Measurements from ENCODE around the gene ST6GALNAC4.

The ST6GALNAC4 gene

DNA sequence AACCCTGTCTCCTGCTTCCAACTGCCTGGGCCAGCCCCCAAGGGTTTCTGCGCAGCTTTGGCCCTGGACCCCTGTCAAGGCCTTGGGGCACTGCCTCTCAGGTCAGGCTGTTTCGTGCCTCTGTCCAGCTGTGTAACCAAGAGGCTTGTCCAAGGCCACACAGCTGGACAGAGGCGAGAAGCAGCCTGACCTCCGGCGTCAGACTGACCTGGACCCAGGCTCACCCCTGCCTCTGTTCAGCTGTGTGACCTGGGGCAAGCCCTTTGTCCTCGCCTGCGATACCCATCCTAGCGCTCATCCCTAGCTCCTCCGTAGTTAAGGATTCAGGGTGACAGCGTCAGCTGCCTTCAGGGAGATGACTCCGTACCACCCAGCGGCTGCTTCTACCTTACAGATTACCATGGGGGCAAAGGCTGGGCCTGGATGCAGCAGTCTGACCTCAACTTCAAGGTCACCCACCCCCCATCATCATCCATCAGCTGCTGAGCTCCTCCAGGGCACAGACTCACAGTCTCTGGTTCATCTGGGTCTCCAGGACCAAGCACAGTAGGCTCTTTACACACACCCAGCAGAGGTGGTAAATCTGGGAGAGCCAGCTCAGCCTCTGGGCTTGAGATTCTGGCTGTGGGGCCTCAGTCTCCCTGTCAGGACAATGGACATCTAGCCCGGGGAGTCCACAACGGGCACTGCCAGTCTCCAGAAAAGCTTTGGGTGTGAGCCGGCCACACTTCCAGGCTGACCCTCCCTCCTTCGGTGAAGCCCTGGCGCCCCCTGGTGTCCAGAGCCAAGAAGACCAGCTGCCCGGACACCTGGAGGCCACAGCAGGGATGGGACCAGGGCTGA is 47.3 kb downstream of the ST6GALNAC4 start:
- peaks cover 8 to 73% (median 47%) of the 10 kb centered on the region in 3 donors for H3K36me3 ChIP-seq
- intact Hi-C loops (cut with DNase I; ENCODE audit: low total_unique reads), result loop anchor here (5.0 kb wide), 3 partner anchors 82 to 277 kb away; partner anchors contain the start of genes CDK9 and TOR2A
- H3K27me3 ChIP-seq, result no peaks in the 10 kb centered on the region
- H3K4me3 ChIP-seq, result no peak overlapping the region
- DNase-seq, result peak; percentile 90 to 93
- TF ChIP-seq, protein P1, sequence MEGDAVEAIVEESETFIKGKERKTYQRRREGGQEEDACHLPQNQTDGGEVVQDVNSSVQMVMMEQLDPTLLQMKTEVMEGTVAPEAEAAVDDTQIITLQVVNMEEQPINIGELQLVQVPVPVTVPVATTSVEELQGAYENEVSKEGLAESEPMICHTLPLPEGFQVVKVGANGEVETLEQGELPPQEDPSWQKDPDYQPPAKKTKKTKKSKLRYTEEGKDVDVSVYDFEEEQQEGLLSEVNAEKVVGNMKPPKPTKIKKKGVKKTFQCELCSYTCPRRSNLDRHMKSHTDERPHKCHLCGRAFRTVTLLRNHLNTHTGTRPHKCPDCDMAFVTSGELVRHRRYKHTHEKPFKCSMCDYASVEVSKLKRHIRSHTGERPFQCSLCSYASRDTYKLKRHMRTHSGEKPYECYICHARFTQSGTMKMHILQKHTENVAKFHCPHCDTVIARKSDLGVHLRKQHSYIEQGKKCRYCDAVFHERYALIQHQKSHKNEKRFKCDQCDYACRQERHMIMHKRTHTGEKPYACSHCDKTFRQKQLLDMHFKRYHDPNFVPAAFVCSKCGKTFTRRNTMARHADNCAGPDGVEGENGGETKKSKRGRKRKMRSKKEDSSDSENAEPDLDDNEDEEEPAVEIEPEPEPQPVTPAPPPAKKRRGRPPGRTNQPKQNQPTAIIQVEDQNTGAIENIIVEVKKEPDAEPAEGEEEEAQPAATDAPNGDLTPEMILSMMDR (IDR thresholded peaks at IDR 0.05), result peak; percentile 82 to 95
- H3K27ac ChIP-seq, result peak overlapping the region in 1 of 2 donors; percentile 20
- H3K9me3 ChIP-seq, result no peaks in the 10 kb centered on the region
- peaks cover 0 to 17% (median 15%) of the 10 kb centered on the region in 4 donors for H3K4me1 ChIP-seq

DNA sequence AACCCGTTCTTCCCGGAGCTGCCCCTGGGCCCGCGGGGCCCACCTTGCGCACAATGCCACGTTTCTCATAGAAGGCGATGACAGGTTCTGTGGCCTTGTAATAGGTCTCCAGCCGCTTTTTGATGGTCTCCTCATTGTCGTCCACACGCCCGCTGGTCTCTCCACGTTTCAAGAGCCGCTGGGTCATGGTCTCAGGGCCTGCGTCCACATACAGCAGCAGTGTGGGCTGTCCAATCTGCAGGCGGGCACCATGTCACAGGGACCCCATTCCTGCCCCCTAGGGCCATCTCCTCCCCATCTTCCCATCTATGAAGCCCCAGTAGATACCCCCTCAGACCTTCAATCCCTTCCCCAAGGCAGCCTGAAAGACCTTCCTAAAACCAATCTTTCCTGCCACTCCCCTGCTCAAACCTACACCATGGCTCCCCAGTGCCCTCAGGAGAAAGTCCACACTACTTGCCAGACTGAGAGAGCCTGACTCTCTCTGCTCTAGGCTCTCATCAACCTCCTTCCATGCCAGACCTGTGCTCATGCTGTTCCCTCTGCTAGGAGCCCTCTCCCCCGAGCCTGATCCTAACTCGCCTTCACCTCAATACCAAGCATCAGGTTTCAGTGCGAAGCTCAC is 48.5 kb downstream of the ST6GALNAC4 start:
- peaks cover 8 to 69% (median 47%) of the 10 kb centered on the region in 3 donors for H3K36me3 ChIP-seq

DNA sequence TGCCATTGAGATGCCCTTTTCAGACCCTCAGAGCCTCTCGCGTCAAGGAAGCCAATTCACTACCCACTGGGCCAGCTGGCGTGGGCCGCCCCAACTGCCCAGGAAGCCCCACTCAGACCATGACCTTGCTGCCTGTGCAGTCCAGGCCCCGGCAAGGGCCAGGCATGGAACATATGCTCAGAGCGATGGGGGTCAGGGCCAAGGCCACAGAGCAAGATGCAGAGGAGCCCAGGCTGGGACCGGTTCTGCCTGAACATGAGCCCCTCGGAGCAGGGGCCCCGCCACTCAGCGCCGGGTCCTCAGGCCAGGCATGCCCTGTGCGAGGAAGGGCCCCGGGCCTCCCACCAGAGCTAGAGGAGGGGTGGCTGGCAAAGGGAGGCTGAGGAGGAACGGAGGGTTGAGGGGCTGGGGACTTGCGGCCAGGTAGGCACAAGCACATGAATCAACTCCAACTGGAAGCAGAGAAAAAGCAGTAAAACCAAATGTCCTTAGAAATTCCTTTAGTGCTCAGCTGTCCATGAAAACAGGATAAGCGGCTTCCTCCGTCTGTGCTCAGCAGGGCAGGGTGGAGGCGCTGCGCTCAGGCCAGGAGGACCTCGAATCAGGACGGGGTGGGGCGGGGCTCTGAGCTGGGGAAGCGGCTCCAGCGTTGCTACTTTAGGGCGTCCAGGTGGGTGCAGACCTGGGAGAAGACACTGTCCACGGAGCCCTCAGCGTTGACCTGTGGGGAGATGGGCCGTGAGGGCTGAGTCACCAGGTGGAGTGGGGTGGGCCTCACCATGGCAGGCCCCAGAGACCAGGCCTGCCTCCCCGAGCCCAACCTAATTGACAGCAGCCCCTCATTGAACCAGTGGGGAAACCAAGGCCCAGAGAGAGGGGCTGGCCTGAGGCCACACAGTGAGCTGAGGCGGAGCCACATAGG is 49.2 kb downstream of the ST6GALNAC4 start:
- no peaks in the 10 kb centered on the region for H3K9me3 ChIP-seq
- intact Hi-C loops (cut with DNase I; ENCODE audit: low total_unique reads), result loop anchor here (5.0 kb wide), 1 partner anchor 275 kb away; no protein-coding TSS in a partner anchor

More for the DNA sequence above, 48.5 kb downstream of the ST6GALNAC4 start:
- no peak for DNase-seq
- Histone ChIP-seq H3K4me1 (peaks cover 0 to 6% (median 3%) of the 10 kb centered on the region in 4 donors), H3K4me3 (no peak overlapping the region), H3K27ac (no peak overlapping the region), H3K27me3 (no peaks in the 10 kb centered on the region), H3K9me3 (no peaks in the 10 kb centered on the region)
- TF ChIP-seq, protein P1 (IDR thresholded peaks at IDR 0.05), result no peak
- intact Hi-C loops (cut with DNase I; ENCODE audit: low total_unique reads), result loop anchor here (5.0 kb wide), 1 partner anchor 276 kb away; no protein-coding TSS in a partner anchor

DNA sequence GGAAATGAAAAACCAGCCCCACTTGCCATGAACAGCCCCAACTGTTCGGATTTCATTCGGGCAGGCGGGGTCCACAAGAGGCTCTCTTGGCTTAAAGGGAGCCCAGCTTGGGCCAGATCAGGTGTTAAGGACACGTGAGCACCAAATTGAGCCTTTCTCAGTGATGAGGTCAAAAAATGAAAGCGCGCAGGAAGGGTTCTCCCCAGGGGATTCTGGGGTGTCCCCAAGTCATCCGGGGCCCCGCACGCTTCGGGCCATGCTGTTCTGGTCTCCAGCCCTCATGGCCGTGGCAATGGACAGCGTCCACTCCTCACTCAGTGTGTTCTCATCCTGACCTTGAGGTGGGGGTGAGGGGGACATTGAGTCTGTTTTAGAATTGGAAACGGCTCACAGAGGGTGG is 50.3 kb downstream of the ST6GALNAC4 start:
- H3K4me1 ChIP-seq, result peaks cover 5 to 13% (median 8%) of the 10 kb centered on the region in 4 donors
- TF ChIP-seq, protein P1 (IDR thresholded peaks at IDR 0.05), result no peak
- no peak overlapping the region for H3K27ac ChIP-seq
- peaks cover 8 to 51% (median 32%) of the 10 kb centered on the region in 3 donors for H3K36me3 ChIP-seq
- no peaks in the 10 kb centered on the region for H3K27me3 ChIP-seq
- intact Hi-C loops (cut with DNase I; ENCODE audit: low total_unique reads), result loop anchor here (5.0 kb wide), 1 partner anchor 274 kb away; no protein-coding TSS in a partner anchor
- no peaks in the 10 kb centered on the region for H3K9me3 ChIP-seq
- no peak overlapping the region for H3K4me3 ChIP-seq
- DNase-seq, result no peak

More for the DNA sequence above, 49.2 kb downstream of the ST6GALNAC4 start:
- no peak overlapping the region for H3K27ac ChIP-seq
- peaks cover 0 to 2% (median under 1%) of the 10 kb centered on the region in 4 donors for H3K4me1 ChIP-seq
- no peaks in the 10 kb centered on the region for H3K27me3 ChIP-seq
- no peak for DNase-seq
- TF ChIP-seq, protein P1 (IDR thresholded peaks at IDR 0.05), result no peak
- H3K4me3 ChIP-seq, result no peak overlapping the region
- H3K36me3 ChIP-seq, result peaks cover 8 to 62% (median 42%) of the 10 kb centered on the region in 3 donors
